VCaP (cell line): Measurements from ENCODE around the gene PRR33.

Experiments used
- H3K27ac ChIP-seq: fragments of 450-650 bp; 2 replicates; pipeline ENCODE4 v1.5.1; 2017
- CTCF ChIP-seq: fragments of 450-650 bp; conservative IDR thresholded peaks from 2 replicates; pipeline ENCODE4 v1.5.1; 2017; ENCODE audit warnings: mild to moderate bottlenecking, moderate library complexity

The PRR33 gene

GRCh38 chr11:1921574-1922141, 30.0 kb upstream of the PRR33 start:
- H3K27ac ChIP-seq = no peak overlapping the region
- TF ChIP-seq CTCF = no peak

- TF ChIP-seq CTCF = no peak
These were observed 29.3 kb upstream of the PRR33 start for GRCh38 chr11:1920909-1921573.

GRCh38 chr11:1920128-1920908, 28.6 kb upstream of the PRR33 start:
- no peak overlapping the region for H3K27ac ChIP-seq
- no peak for TF ChIP-seq CTCF

More at GRCh38 chr11:1920909-1921573, 29.3 kb upstream of the PRR33 start:
- no peak overlapping the region for H3K27ac ChIP-seq

GRCh38 chr11:1919391-1920127, 27.9 kb upstream of the PRR33 start, which contains the start of gene TNNT3:
TSS of gene TNNT3 (plus strand) at chr11:1919703. CDS start at chr11:1922875, 3,172 bp downstream.
- no peak for TF ChIP-seq CTCF
- H3K27ac ChIP-seq = no peak within 1 kb of the TSS

- H3K27ac ChIP-seq = no peak overlapping the region
- TF ChIP-seq CTCF = 0 out of 2 replicates have a peak, but pooled peaks have one; percentile 9
These were observed 27.0 kb upstream of the PRR33 start for GRCh38 chr11:1918436-1919315.

- peak; percentile 43; the same call in 1 of the 2 replicates for TF ChIP-seq CTCF
- H3K27ac ChIP-seq = no peak overlapping the region
These were observed 26.1 kb upstream of the PRR33 start for GRCh38 chr11:1917523-1918435.
